GM12878 (cell line): ENCODE results near the gene HEPACAM. TPM values are rescaled to one million over a fixed set of nuclear protein-coding genes. Genes with fewer than 3 reads are reported as not detected.

Experiments used
- ATAC-seq: fragments of 200-7000 bp; cut with Tn5 transposase; 3 replicates; pipeline ENCODE4 v1.9.1; 2020; ENCODE audit warnings: mild to moderate bottlenecking, moderate library complexity
- BruUV-seq: library from RNA; stranded (reverse); fragments of 400-500 nt; replicated peaks from 2 replicates; lab custom pipeline; 2021; lab: Mats Ljungman, UMichigan
- CTCF ChIA-PET: fragments of 300-600 bp; sonication (Branson Sonifier 250); formaldehyde crosslinking; extraction: SDS; loops from one replicate; lab custom pipeline; 2021; ENCODE audit warnings: inconsistent platforms; lab: Yijun Ruan, JAX
- POLR2A ChIA-PET: fragments of 350-600 bp; formaldehyde crosslinking; extraction: SDS; loops from one replicate; lab custom pipeline; 2021; ENCODE audit warnings: inconsistent platforms; lab: Charles Lee
- RAD21 ChIA-PET: fragments of 300-600 bp; sonication (Branson Sonifier 250); formaldehyde crosslinking; loops from one replicate; lab custom pipeline; 2023; ENCODE audit warnings: antibody characterized with exemption; ENCODE audit not compliant: unreplicated experiment; lab: Charles Lee
- SMC1A ChIA-PET: fragments of 300-600 bp; sonication (Branson Sonifier 250); formaldehyde crosslinking; loops from one replicate; lab custom pipeline; 2023; ENCODE audit not compliant: unreplicated experiment, uncharacterized antibody; lab: Charles Lee
- DNase-seq: peaks from one replicate; pipeline ENCODE4 v3.0.0-alpha.2; 2011; ENCODE audit warnings: low read depth, low spot score
- FAIRE-seq: peaks from 3 replicates; lab custom pipeline; 2011; peaks lifted over from hg19 to GRCh38; lab: Jason Lieb, UNC
- H2AFZ ChIP-seq: 2 replicates; pipeline ENCODE4 v1.6.0; 2011; ENCODE audit warnings: low read depth, low read length, control low read depth; ENCODE audit not compliant: control insufficient read depth
- H3K27ac ChIP-seq: 2 replicates; pipeline ENCODE4 v1.5.1; 2011; ENCODE audit warnings: control low read depth; ENCODE audit not compliant: control insufficient read depth, insufficient read depth
- H3K27me3 ChIP-seq, 2 experiments: replicated peaks in 1 of 2; 2 replicates each; pipeline versions ENCODE4 v1.6.0 to v1.6.1; 2011; ENCODE audit warnings: low read length in 1 of 2; ENCODE audit not compliant: control insufficient read depth in 2 of 2, insufficient read depth in 2 of 2
- H3K36me3 ChIP-seq, 2 experiments: 2 replicates each; pipeline ENCODE4 v1.5.1; 2011; ENCODE audit warnings: low read length in 1 of 2; ENCODE audit not compliant: control insufficient read depth in 2 of 2, insufficient read depth in 2 of 2
- H3K4me1 ChIP-seq: 2 replicates; pipeline ENCODE4 v1.6.1; 2011; ENCODE audit warnings: mild to moderate bottlenecking, low read length, moderate library complexity, mixed read lengths; ENCODE audit not compliant: control insufficient read depth, insufficient read depth
- H3K4me2 ChIP-seq: 2 replicates; pipeline ENCODE4 v1.6.0; 2011; ENCODE audit warnings: control low read depth; ENCODE audit not compliant: control insufficient read depth, insufficient read depth
- H3K4me3 ChIP-seq: fragments of 200-600 bp; sonication (generic); 2 replicates; pipeline ENCODE4 v1.5.1; 2016
- H3K79me2 ChIP-seq: 2 replicates; pipeline ENCODE4 v1.6.0; 2011; ENCODE audit warnings: low read length; ENCODE audit not compliant: control insufficient read depth, insufficient read depth
- H3K9ac ChIP-seq: 2 replicates; pipeline ENCODE4 v1.8.0; 2011; ENCODE audit warnings: low read length, control low read depth, mixed read lengths; ENCODE audit not compliant: control insufficient read depth, insufficient read depth
- H3K9me3 ChIP-seq: replicated peaks from 3 replicates; pipeline ENCODE4 v1.5.1; 2011; ENCODE audit warnings: mild to moderate bottlenecking, low read length; ENCODE audit not compliant: control insufficient read depth, insufficient read depth
- H4K20me1 ChIP-seq: 2 replicates; pipeline ENCODE4 v1.6.0; 2011; ENCODE audit not compliant: control insufficient read depth, insufficient read depth
- BRCA1 ChIP-seq: IDR thresholded peaks from 2 replicates; pipeline ENCODE4 v1.6.1; 2011; ENCODE audit warnings: low read depth, low read length, improper control_type of control experiment
- RUNX3 ChIP-seq: IDR thresholded peaks from 2 replicates; pipeline ENCODE4 v1.6.1; 2012; ENCODE audit warnings: low read length, inconsistent platforms
- STAT3 ChIP-seq: IDR thresholded peaks from 2 replicates; pipeline ENCODE4 v1.6.1; 2011; ENCODE audit warnings: low read depth, low read length, improper control_type of control experiment
- ZNF24 ChIP-seq: fragments of 450-650 bp; IDR thresholded peaks from 2 replicates; pipeline ENCODE4 v1.6.1; 2017; ENCODE audit warnings: antibody characterized with exemption, mild to moderate bottlenecking
- ZZZ3 ChIP-seq: IDR thresholded peaks from 2 replicates; pipeline ENCODE4 v1.6.1; 2011; ENCODE audit warnings: low read depth; ENCODE audit not compliant: control insufficient read depth, insufficient read length
- WGBS: methylation state at CpG from one replicate; pipeline ENCODE4 v1.1.6; 2016; ENCODE audit warnings: low lambda C conversion rate; ENCODE audit not compliant: insufficient replicate concordance, insufficient coverage; ENCODE audit errors: missing lambda C conversion rate; 5-methylcytosine and 5-hydroxymethylcytosine counted together
- in situ Hi-C: fragments of 300-500 bp; cut with MboI; formaldehyde crosslinking; loops from 9 replicates; pipeline ENCODE4 v1.14.3; 2018; ENCODE audit warnings: mixed read lengths
- intact Hi-C: fragments of 100-400 bp; cut with micrococcal nuclease; formaldehyde crosslinking; loops from one replicate; pipeline ENCODE4 v1.14.2; 2022; ENCODE audit not compliant: unreplicated experiment
- polyA plus RNA-seq, 11 experiments: library from polyadenylated mRNA; depleted of rRNA in 4 of 11; unstranded in 6 of 11; stranded (reverse) in 5 of 11; fragments of >200 nt; fragmentation: Nextera tagmentation in 4 of 11; fragmentation: Illumina TruSeq in 1 of 11; extraction: Ambion mirVana in 4 of 11; extraction: Trizol in 1 of 11; gene quantifications; 1 replicate in 1 of 11; 2 replicates in 10 of 11; pipeline versions ENCODE4 v1.2.1 to v1.2.3, GENCODE V29; 2011 to 2016; ENCODE audit warnings: inconsistent platforms in 2 of 11, missing spikeins in 2 of 11, low read depth in 1 of 11
- total RNA-seq, 4 experiments: library from RNA; depleted of rRNA in 3 of 4; stranded (reverse); fragments of >200 nt in 3 of 4; fragmentation: Illumina TruSeq in 1 of 4; extraction: Trizol in 1 of 4; gene quantifications; 2 replicates each; pipeline versions ENCODE4 v1.2.1 to v1.2.3, GENCODE V29; 2013 to 2021
- TF ChIP-seq, protein P1 (sequence below): fragments of 450-650 bp; formaldehyde crosslinking; IDR thresholded peaks from 2 replicates; pipeline ENCODE4 v1.5.0; 2022; ENCODE audit warnings: mild to moderate bottlenecking, missing genetic modification characterization
- TF ChIP-seq, protein P2 (sequence below): fragments of 450-650 bp; IDR thresholded peaks from 2 replicates; pipeline ENCODE4 v1.6.1; 2016; ENCODE audit warnings: mild to moderate bottlenecking
- TF ChIP-seq, protein P3 (sequence below): fragments of 450-650 bp; formaldehyde crosslinking; IDR thresholded peaks from 2 replicates; pipeline ENCODE4 v1.4.0; 2020; ENCODE audit warnings: mild to moderate bottlenecking, moderate library complexity

Gene HEPACAM
- total and polyA plus RNA-seq, 10 of the 15 experiments (the other 5 are each of a cell fraction or from before 2014, with no cell fraction given), result 0.03 TPM; not detected in 9

GRCh38 chr11:124886476-124886875 is 49.4 kb downstream of the HEPACAM start (continued):
- TF ChIP-seq, protein P1, sequence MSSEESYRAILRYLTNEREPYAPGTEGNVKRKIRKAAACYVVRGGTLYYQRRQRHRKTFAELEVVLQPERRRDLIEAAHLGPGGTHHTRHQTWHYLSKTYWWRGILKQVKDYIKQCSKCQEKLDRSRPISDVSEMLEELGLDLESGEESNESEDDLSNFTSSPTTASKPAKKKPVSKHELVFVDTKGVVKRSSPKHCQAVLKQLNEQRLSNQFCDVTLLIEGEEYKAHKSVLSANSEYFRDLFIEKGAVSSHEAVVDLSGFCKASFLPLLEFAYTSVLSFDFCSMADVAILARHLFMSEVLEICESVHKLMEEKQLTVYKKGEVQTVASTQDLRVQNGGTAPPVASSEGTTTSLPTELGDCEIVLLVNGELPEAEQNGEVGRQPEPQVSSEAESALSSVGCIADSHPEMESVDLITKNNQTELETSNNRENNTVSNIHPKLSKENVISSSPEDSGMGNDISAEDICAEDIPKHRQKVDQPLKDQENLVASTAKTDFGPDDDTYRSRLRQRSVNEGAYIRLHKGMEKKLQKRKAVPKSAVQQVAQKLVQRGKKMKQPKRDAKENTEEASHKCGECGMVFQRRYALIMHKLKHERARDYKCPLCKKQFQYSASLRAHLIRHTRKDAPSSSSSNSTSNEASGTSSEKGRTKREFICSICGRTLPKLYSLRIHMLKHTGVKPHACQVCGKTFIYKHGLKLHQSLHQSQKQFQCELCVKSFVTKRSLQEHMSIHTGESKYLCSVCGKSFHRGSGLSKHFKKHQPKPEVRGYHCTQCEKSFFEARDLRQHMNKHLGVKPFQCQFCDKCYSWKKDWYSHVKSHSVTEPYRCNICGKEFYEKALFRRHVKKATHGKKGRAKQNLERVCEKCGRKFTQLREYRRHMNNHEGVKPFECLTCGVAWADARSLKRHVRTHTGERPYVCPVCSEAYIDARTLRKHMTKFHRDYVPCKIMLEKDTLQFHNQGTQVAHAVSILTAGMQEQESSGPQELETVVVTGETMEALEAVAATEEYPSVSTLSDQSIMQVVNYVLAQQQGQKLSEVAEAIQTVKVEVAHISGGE (CRISPR knock-in tag), result no peak
- TF ChIP-seq STAT3, result no peak

DNA sequence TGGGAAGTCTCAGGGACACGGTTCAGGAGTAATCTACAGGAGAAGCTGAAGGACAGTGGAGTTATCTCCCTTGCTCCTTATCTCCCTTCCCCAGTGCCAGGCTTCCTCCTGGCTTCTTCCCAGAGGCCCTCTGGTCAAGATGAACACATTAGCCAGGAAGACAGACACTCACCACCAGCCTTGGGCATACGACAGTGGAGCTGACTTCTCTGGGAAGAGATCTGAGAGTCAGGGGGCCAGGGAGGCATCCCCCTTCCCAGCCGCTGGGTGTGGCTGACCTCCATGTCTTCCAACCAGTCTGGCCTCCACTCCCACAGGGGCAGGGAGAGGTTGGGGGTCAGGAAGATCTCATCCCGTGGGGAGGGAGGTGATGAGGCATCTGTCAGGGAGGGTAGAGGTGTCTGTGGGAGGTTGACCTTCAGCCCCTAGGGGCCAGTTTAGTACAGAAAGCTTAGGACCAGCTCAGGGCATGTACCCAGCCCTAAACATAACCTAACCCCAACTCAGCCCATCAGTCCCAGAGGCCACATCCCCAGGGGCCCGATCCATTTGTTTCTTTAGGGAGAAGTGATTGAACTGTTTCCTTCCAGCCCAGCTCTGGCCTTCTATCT is 50.9 kb downstream of the HEPACAM start:
- CTCF ChIA-PET, result interaction anchor here (1.0 kb wide), 1 partner anchor 18 kb away, joined by 3 read pairs; no protein-coding TSS in a partner anchor
- intact Hi-C loops, result loop anchor here (10.0 kb wide), 1 partner anchor 260 kb away; no protein-coding TSS in a partner anchor
- Histone ChIP-seq H3K4me1 (no peaks in the 10 kb centered on the region), H3K36me3 (no peaks in the 10 kb centered on the region; a peak in 1 of 4 replicates), H3K27me3 (peaks cover 0 to 4% of the 10 kb centered on the region in 2 experiments; a peak in 2 of 4 replicates)
- 0% methylated on average over 5 of the region's 5 CpGs for WGBS
- TF ChIP-seq ZZZ3 (no peak), RUNX3 (no peak), ZNF24 (no peak), BRCA1 (no peak)
- TF ChIP-seq, protein P2, sequence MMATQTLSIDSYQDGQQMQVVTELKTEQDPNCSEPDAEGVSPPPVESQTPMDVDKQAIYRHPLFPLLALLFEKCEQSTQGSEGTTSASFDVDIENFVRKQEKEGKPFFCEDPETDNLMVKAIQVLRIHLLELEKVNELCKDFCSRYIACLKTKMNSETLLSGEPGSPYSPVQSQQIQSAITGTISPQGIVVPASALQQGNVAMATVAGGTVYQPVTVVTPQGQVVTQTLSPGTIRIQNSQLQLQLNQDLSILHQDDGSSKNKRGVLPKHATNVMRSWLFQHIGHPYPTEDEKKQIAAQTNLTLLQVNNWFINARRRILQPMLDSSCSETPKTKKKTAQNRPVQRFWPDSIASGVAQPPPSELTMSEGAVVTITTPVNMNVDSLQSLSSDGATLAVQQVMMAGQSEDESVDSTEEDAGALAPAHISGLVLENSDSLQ, result no peak
- TF ChIP-seq, protein P3, sequence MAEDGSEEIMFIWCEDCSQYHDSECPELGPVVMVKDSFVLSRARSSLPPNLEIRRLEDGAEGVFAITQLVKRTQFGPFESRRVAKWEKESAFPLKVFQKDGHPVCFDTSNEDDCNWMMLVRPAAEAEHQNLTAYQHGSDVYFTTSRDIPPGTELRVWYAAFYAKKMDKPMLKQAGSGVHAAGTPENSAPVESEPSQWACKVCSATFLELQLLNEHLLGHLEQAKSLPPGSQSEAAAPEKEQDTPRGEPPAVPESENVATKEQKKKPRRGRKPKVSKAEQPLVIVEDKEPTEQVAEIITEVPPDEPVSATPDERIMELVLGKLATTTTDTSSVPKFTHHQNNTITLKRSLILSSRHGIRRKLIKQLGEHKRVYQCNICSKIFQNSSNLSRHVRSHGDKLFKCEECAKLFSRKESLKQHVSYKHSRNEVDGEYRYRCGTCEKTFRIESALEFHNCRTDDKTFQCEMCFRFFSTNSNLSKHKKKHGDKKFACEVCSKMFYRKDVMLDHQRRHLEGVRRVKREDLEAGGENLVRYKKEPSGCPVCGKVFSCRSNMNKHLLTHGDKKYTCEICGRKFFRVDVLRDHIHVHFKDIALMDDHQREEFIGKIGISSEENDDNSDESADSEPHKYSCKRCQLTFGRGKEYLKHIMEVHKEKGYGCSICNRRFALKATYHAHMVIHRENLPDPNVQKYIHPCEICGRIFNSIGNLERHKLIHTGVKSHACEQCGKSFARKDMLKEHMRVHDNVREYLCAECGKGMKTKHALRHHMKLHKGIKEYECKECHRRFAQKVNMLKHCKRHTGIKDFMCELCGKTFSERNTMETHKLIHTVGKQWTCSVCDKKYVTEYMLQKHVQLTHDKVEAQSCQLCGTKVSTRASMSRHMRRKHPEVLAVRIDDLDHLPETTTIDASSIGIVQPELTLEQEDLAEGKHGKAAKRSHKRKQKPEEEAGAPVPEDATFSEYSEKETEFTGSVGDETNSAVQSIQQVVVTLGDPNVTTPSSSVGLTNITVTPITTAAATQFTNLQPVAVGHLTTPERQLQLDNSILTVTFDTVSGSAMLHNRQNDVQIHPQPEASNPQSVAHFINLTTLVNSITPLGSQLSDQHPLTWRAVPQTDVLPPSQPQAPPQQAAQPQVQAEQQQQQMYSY (CRISPR knock-in tag), result no peak
- TF ChIP-seq, all 136 proteins: peak for 0
- no peak overlapping the region for H3K27ac ChIP-seq
- no peak overlapping the region for H2AFZ ChIP-seq
- no TSS peak for BruUV-seq
- no peak overlapping the region for H3K4me2 ChIP-seq
- no peaks in the 10 kb centered on the region for H3K9me3 ChIP-seq
- no peak for DNase-seq
- ChIA-PET SMC1A (no interaction called here), RAD21 (no interaction called here), POLR2A (no interaction called here)
- no peak overlapping the region for H3K4me3 ChIP-seq
- ATAC-seq, result no peak
- in situ Hi-C loops, result no loop called here
- no peaks in the 10 kb centered on the region for H3K79me2 ChIP-seq
- no peak overlapping the region for H3K9ac ChIP-seq
- H4K20me1 ChIP-seq, result no peaks in the 10 kb centered on the region
- no peak for FAIRE-seq
